Measurements from ENCODE around the gene KATNB1. TPM values are rescaled to one million over a fixed set of nuclear protein-coding genes. Genes with fewer than 3 reads are reported as not detected.

Gene KATNB1
- total RNA-seq, 1 experiment from 2014 or later, result 32.2 TPM

DNA sequence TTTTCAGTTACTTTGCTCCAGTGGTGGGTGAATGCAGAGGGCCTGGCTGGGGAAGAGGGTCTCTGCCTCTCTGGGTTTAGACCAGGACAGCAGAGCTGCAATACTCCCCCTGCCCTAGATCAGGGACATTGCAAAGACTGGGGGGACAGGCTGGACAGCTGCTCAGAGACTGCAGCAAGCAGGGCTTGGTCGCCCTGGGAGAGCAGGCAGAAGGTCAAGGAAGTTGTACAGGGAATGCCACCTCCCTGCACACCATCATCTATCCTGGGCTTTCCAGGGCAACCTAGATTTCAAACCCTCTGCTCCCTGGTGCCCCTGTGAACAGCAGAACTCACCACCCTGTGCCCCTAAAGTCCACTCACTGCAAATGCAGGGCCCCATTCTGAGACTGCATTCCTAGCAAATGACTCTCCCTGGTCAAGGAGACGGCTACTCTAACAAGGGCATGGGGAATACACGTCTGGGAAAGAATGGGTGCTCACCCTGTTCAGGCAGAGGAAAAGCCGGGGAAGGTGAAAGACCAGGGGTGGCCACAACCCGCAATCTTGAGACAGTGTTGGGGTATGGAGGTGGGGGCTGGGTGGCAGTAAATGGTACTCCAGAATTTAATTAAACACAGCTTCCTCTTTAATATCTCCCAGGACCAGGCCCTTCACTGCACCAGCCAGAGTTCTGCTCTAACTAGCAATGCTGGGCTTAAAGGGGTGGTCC, 65.7 kb downstream of the KATNB1 start (continued):
- no peak for TF ChIP-seq YY1 (IDR thresholded peaks at IDR 0.05; ENCODE audit: extremely low read depth, insufficient replicate concordance, low read depth, low read length)
- TF ChIP-seq, protein P1, sequence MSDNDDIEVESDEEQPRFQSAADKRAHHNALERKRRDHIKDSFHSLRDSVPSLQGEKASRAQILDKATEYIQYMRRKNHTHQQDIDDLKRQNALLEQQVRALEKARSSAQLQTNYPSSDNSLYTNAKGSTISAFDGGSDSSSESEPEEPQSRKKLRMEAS (IDR thresholded peaks at IDR 0.05), result no peak
- no peak for TF ChIP-seq SRF (IDR thresholded peaks at IDR 0.05; ENCODE audit: low read depth)

- H3K9ac ChIP-seq (ENCODE audit: low read length), result peak overlapping the region; percentile 87
- no TSS peak for BruUV-seq (replicated peaks)
- H3K27me3 ChIP-seq (ENCODE audit: insufficient read depth, low read length), result no peaks in the 10 kb centered on the region
- no peaks in the 10 kb centered on the region for H3K9me3 ChIP-seq (ENCODE audit: control insufficient read depth in 1 of 2, insufficient read depth in 1 of 2, low read depth in 1 of 2, low read length in 2 of 2)
- intact Hi-C loops (cut with micrococcal nuclease), result no loop called here
- ATAC-seq, result peak; percentile 62
- ChIA-PET CTCF (interaction anchor here (1.1 kb wide), 1 partner anchor 9 kb away, joined by 3 read pairs; no protein-coding TSS in a partner anchor), RAD21 (ENCODE audit: low non-redundant PET in 1 of 2, low total read pairs in 2 of 2, uncharacterized antibody in 2 of 2, unreplicated experiment in 2 of 2) (interaction anchor here in 1 of 2 experiments (0.7 to 1.3 kb wide), 2 partner anchors 8 to 222 kb away, joined by 3 read pairs; no protein-coding TSS in a partner anchor), POLR2A (interaction anchor here (1.0 kb wide), 1 partner anchor 15 kb away, joined by 3 read pairs; no protein-coding TSS in a partner anchor)
- TF ChIP-seq EZH2 (IDR thresholded peaks at IDR 0.05) (no peak), POLR2AphosphoS5 (IDR thresholded peaks at IDR 0.05; ENCODE audit: low read depth, low read length) (no peak; the same call in 1 of the 2 replicates), ZFX (IDR thresholded peaks at IDR 0.05) (peak; percentile 58), POLR2A (IDR thresholded peaks at IDR 0.05; ENCODE audit: borderline replicate concordance, extremely low read depth, insufficient read depth, insufficient read length) (no peak), ELF1 (IDR thresholded peaks at IDR 0.05; ENCODE audit: borderline replicate concordance, low read depth) (no peak), EZH2phosphoT487 (IDR thresholded peaks at IDR 0.05; ENCODE audit: borderline replicate concordance) (no peak)
- TF ChIP-seq, protein P2, sequence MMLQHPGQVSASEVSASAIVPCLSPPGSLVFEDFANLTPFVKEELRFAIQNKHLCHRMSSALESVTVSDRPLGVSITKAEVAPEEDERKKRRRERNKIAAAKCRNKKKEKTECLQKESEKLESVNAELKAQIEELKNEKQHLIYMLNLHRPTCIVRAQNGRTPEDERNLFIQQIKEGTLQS (IDR thresholded peaks at IDR 0.05), result no peak
- H3K27ac ChIP-seq (ENCODE audit: low read depth, low read length), result peak overlapping the region; percentile 80
- H3K9me2 ChIP-seq (ENCODE audit: insufficient read depth), result no peaks in the 10 kb centered on the region
- H3K4me1 ChIP-seq (ENCODE audit: control insufficient read depth in 1 of 2, insufficient read depth in 2 of 2, low read length in 2 of 2), result peaks cover 65 to 72% of the 10 kb centered on the region in 2 experiments
- no peaks in the 10 kb centered on the region for H4K20me1 ChIP-seq (ENCODE audit: insufficient read depth)
- H3K4me3 ChIP-seq (replicated peaks in 1 of 2; ENCODE audit: low read depth in 1 of 2, low read length in 2 of 2), result peak overlapping the region; percentile 77 to 88
- H3K79me2 ChIP-seq (ENCODE audit: insufficient read depth, low read length), result peaks cover 23% of the 10 kb centered on the region; the same call in 1 of the 2 replicates
- no peak overlapping the region for H2AFZ ChIP-seq (ENCODE audit: low read depth, low read length, poor library complexity, severe bottlenecking)
- DNase-seq (ENCODE audit: low read depth, low spot score), result no peak
- H3K36me3 ChIP-seq (ENCODE audit: control insufficient read depth in 1 of 2, insufficient read depth in 2 of 2, low read length in 2 of 2), result peaks cover 0 to under 1% of the 10 kb centered on the region in 2 experiments; a peak in 1 of 4 replicates
- peak overlapping the region; percentile 99 for H3K4me2 ChIP-seq (ENCODE audit: low read length)
Measured at GRCh38 chr16:57801809-57802340, 66.3 kb downstream of the KATNB1 start.
